Measurements from ENCODE around the gene AKAP5.
A peak's percentile ranks its signal among the peaks of the same experiment; 100 is the strongest.

Gene AKAP5

DNA sequence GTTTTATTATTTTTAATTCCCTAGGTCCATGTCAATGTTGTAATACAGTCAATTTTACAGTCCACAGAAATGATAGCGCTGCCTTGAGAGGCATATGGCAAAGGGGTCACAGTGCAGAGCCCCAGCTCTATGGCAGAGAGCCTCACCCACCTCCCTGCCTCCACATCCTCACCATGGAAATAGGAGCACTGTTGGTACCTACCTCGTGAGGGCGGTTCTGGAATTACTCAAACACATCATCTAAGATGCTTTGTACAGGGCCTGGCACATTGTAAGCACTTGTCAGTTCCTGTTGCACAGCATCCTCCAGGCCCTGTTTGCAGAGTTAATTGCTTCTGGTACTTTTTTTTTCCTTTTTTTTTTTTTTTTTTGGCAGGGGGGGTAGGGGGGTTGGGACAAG, 4.1 kb upstream of the AKAP5 start:
- DNase-seq (ENCODE audit: low spot score) = no peak

DNA sequence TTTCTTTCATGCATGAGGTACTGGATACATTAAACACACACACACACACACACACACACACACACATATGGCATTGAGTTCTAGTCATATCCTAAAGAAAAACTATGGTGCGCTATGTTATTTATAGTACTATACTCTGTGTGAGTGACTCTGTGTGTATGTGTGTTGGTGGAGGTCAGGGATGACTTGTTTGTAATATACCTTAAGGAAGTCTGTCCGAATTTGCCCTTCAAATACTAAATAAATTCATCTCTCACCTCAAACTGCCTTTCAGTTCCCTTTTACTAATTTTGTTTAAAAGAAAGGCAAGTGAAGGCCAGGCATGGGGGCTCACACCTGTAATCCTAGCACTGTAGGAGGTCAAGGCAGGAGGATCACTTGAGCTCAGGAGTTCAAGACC, 2.1 kb upstream of the AKAP5 start:
- no peak for DNase-seq (ENCODE audit: low spot score)

DNA sequence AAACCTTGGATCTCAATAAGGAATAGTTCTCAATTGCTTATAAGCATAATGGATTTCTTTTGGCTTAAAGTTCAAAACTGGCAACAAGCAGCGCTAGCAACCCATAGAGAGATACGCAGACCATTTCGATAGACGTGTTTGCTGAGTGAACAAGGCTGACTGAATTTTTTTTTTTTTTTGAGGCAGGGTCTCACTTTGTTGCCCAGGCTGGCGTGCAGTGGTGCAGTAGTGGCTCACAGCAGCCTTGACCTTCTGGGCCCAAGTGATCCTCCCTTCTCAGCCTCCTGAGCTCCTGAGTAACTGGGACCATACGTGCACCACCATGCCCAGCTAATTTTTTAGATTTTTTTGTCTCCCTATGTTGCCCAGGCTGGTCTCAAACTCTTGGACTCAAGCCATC, 1.4 kb upstream of the AKAP5 start:
- DNase-seq (ENCODE audit: low spot score) = no peak

DNA sequence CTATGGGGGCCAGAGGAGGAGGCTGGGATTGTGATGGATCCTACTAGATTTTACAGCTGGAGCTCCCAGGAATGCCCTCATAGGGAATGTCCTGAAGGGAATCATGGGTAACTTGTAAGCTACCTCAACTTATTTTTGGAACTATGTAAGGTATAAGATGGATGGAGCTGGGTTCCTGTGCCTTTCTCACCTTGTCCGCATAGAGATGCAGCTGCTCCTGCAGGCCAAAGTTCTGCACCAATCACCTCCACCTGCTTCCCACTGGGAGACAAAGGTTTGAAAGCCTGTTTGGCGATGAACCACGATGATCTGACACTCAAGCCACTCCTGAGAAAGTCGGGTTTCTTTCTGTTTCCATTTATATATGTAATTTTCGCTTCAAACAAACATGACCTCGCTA, 648 bp upstream of the AKAP5 start:
- DNase-seq (ENCODE audit: low spot score) = peak; percentile 27

DNA sequence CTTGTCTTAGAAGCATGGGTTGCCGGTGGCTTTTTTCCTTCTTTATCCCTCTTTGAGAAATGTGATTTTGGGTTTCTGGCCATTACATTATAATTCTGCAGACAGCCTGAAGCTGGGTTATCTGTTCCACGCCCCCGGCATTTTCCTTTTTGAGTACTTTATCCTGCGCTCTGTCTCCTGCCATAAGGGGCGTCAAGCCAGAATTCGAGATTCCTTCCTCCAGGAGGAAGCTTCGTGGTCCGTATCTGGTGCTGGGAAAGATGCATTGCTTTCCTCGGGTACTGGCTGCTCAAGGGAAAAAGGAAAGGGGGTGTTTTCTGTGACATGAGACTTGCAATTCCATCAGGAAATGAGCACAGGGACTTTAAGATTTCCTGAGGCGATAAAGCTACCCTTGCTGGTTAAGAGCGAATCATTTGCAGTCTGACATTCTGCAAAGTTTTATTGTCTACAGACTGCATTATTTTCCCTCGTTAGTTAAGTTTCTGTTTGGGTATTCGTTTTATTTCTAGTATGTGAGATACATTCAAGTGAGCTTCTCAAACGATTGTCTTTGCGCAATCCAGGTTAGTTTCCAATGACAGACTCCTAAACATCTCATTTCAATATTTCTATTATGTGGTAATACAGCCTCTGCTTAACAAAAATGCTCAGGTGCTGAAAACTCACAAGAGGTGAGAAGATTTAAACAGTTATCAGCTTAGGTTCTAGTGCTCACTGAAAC, 694 bp downstream of the AKAP5 start:
- DNase-seq (ENCODE audit: low spot score) = peak; percentile 75

DNA sequence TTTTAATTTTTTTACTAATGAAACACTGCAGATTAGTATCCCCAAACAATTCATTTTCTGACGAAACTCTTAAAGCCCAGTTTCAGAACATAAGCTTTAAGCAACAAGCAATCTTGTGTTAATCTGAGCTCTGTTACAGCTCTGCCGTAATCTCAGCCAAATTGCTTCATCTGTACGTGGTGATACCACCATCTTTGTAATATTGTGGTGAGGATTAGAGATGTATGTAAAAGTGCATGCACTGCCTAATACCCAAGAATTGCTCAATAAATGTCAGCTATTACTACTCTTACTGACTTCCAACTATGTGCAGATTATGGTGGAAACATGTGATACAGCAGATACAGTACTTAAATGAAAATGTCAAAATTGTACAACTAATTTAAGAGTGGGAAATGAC, 1.8 kb downstream of the AKAP5 start:
- DNase-seq (ENCODE audit: low spot score) = no peak

DNA sequence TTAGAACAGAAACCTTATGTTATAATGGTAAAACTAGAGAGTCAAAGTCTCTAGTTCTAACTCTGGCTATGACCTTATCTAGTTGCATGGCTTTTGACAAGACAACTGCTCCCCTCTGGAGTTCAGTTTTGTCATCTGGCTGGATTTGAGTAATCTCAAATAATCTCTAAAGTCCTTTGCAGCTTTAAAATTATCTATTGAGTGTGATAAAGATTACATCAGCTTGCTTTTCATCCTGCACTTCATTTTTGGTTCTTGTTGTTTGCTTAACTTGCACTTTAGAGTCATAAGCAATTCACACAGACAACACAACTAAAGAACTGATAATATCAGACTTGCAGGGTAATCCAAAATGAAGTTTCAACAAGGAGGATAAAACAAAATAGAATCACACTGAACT, 2.3 kb downstream of the AKAP5 start:
- DNase-seq (ENCODE audit: low spot score) = no peak

DNA sequence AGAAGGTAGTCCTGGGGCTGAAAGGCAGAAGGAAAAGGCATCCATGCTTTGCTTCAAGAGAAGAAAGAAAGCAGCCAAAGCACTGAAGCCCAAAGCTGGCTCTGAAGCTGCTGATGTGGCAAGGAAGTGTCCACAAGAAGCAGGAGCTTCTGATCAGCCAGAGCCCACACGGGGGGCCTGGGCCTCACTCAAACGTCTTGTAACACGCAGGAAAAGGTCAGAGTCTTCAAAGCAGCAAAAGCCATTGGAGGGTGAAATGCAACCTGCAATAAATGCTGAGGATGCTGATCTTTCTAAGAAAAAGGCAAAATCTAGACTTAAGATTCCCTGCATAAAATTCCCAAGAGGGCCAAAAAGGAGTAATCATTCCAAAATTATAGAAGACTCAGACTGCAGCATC, 3.2 kb downstream of the AKAP5 start:
- DNase-seq (ENCODE audit: low spot score) = no peak

DNA sequence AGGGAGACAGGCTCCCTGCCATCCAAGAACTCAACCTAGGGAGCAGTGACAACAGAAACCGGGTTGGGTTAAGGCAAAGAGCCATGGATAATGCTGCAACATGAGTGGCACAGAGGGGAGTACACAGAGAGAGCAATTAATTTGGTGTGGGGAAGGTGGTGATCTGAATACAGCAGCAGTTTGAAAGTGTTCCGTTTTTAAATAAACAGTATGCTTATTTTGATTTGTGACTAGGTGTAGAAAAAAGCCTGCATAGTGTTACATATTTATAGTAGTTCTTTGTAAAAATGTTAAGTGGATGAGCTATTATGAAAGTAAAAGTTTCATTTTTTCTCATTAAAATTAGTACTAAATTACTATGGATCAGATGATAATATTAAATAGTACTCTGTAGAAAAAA, 8.7 kb downstream of the AKAP5 start:
- DNase-seq (ENCODE audit: low spot score) = no peak

DNA sequence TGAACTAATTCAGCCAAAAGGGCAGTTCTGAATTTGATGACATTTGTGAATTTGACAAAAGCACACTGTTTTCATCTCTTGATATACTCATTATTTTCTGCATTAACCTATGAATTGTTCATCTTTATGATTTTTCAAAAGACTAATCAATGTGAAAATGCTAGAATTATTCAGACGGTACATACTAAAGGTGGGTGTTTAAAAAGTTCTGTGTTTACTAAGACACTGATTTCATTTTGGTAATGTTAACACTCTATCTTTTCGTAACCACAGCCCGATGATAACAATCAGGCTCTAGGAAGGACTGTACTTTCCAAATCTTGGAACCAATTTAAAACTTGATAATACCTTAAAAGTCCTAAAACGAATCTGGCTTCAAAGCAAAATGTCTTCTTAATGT, 9.4 kb downstream of the AKAP5 start:
- no peak for DNase-seq (ENCODE audit: low spot score)

DNA sequence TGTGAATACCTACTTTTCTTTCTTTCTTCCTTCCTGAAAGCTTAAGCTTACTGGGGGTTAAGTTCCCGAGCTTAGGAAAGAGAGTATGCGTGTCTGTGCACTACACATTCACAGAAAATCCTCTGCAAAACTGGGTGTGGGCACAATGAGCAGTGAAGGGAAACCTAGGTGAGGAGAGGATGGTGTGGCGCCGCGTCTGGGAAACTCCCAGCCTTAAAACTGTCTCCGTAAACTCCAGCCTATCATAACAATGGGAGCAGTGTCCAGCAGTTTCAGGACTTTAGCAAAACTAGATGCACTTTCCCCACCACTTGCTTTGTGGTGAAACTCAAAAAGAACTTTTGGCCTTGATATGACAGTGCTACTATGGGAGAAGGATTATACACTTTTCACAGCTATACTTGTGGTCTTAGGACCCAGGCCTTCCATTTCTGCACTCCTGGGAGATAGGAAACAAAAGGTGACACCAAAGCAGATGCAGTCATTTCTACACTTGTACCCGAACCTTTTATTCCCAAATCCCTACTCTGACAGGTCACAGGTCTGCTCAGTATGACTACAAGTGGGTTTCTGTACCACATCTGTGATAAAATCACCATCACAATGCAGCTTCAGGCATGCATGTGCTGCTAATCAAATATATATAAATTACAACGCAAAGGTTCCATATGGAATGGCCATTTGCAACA, 10.4 kb downstream of the AKAP5 start:
- no peak for DNase-seq (ENCODE audit: low spot score)

DNA sequence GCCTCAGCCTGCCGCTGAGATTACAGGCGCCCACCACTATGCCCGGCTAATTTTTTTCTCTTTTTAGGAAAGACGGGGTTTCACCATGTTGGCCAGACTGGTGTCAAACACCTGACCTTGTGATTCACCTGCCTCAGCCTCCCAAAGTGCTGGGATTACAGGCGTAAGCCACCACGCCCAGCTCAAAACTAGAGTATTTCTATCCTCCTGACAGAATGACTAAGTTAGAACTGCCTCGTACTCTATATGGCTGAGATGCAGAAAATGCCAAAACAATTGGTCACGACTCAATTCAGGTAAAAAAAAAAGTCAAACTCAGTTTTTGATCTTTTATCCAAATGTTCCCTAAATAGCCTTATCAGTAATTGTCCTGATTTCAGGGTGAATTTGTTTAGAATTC, 11.1 kb downstream of the AKAP5 start:
- DNase-seq (ENCODE audit: low spot score) = no peak

DNA sequence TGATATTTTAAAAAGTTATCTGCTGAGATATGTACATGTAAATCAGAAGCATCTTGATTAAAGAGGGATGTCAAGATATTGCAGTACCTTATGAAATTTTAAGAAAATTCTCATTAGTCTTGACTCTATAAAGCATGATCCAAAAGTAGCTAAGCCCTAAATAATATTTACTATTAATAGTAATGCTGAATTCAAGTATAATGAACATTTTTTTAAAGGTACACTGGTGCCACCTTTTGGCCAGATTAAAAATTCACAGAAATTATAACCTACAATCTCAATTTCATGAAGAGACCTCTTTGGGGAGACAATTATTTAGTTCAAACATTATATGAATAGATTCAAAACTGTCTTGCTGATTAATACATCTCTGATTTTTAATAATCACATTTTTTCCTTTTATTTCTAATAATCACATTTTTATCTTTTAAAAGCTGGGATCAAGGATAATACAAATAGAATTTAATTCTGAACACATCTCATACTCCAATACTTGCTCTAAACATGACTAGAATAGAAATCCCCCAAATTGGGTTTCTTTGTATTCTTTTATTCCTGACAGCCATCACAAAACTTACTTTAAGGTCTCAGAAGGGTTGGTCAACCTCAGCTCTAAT, 13.4 kb downstream of the AKAP5 start:
- DNase-seq (ENCODE audit: low spot score) = peak; percentile 63

DNA sequence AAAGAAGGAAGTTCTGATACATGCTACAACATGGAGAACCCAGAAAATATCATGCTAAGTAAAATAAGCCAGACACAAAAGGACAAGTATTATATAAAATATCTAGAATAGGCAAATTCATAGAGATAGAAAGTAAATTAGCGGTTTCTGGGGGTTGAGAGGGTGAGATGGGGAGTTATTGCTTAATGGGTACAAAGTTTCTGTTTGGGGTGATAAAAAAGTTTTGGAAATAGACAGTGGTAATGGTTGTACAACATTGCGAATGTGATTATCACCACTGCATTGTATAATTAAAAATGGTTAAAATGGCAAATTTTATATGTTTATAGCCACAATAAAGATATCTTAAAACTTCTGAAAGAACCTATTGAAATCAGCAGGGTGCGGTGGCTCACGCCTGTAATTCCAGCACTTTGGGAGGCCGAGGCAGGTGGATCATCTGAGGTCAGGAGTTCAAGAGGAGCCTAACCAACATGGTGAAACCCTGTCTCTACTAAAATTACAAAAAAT, 23.3 kb downstream of the AKAP5 start:
- DNase-seq (ENCODE audit: low spot score) = no peak

DNA sequence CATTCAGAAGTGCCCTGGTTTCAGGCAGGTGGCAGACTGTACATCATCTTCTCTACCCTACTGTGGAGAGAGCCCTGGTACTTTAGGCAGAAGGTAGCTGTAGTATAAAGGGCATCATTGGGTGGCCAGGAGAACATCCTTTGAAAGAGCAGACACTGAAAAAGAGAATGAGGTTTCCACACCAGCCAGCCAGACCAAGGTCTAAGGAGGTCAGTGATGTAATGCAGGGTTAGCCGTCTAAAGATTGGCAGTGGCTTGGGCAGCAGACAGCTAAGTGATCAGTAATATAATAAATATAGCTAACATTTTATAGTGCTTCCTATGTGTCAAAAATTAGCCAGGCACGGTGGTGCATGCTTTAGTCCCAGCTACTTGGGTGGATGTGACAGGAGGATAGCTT, 26.3 kb downstream of the AKAP5 start:
- no peak for DNase-seq (ENCODE audit: low spot score)

DNA sequence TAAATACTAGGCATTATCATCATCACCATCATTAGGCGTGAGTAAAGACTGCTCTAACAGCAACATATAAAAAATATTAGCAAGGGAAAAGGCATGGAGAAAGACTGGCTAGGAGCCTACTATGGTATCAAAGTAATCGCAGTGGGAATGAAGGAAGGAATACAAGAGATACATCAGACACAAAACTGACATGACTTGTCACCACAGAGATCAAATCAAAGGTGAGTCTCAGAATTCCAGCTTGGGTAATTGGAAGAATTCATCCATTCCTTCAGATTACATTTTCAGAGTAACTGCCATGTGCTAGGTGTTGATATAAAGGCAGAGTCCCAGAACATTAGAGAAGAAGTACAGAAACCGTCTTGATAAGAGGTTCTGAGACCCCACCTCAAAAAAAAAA, 28.2 kb downstream of the AKAP5 start:
- no peak for DNase-seq (ENCODE audit: low spot score)

DNA sequence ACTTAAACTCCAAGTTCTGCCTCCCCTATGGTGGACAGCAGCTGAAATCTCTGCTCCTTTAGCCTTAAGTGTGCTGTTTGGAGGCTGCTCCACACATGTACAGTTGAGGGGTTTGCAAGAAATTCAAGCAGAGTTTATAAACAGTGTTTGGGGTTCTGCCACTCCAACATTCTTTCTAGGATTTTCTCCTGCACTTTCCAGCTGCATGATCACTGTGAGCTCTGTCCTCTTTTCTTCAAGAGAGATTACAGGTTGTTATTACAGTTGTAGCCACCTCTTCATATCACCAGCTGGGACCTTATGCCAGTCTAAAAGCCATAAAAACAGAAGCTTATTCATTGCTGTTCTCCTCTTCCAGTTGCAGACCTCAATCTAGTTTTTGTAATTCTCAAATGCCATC, 30.0 kb downstream of the AKAP5 start:
- no peak for DNase-seq (ENCODE audit: low spot score)

DNA sequence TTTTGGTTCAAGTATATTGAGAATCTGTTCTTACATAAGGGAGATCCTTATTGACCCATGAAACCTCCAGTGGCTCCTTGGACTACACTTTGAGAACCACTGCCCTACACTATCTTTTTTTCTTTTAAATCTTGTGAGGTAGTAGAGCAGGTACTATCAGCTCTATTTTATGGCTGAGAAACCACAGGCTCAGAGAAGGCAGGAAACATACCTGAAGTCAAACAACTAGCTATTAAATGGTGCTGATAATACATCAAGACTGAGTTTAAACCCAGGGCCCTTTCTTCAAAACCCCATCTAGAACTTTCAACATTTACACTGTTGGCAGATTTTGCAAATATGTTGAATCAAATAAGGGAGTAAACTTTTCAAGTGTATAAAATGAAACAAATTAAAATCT, 31.5 kb downstream of the AKAP5 start:
- DNase-seq (ENCODE audit: low spot score) = no peak

DNA sequence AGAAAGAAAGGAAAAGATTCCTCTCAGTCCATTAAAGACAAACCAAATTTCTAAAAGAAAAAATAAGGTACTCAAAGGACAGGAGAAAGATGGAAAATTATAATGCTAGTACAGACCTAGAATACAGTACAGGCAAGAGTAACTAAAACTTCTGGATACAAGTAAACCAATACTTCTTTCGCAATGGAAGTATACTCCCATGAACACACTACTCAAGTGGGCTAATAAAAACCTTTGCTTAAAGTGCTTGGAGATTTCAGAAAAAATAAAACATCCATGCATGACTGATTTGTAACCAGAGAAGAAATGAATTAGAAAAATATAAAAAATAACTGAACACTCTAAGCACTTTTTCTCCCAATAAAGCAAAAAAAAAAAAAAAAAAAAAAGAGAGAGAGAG, 34.8 kb downstream of the AKAP5 start:
- no peak for DNase-seq (ENCODE audit: low spot score)

DNA sequence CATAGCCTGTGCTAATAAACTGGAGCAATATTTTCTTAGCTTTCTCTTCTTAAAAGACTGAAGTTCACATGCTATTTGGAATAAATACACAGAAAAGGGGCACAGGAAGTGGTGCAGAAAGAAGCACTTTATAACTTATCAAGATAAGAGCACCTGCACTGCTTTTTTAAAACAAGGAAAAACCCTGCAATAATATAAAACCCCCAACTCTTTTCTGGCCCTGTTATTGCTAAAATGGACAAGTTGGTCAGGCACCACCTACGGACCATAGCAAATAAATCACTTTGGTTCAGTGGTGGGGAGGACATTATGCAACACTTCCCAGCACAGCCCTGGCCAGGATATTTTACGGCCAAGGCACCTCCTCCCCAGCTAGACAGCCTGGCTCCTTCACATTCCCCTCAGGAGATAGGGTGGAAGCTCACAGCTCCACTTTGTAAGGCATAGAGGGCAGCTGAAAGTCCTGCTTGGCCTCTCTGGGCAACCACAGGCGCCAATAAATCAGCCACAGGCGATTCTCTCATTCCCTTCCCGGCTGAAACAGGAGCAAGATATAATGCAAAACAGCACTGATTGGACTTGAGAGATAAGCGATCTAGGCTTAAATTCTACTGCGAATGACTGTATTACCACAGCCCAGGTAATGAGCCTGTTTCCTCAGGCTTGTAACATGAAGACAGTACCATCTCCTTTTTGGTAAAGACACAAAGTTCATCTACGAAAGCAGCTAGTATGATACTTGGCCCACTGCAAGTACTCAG, 36.3 kb downstream of the AKAP5 start:
- peak; percentile 56 for DNase-seq (ENCODE audit: low spot score)

DNA sequence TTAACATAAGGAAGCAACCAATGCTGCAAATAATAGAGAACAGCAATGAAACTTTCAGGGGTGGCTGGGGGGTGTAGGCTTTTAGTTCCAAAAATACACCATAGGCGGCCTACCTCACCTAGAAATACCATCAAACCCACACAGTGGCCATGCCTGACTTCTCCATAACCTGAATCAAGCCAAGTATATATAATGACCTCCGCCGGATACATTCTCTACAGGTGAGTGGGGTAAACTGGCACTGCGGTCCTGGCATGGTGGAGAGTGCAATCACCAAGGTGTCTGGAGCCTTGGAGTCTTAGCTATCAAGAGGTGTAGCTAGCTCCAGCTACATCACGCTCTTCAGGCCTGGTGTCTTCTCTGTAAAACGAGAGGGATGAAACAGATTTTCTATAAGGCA, 37.2 kb downstream of the AKAP5 start:
- no peak for DNase-seq (ENCODE audit: low spot score)

DNA sequence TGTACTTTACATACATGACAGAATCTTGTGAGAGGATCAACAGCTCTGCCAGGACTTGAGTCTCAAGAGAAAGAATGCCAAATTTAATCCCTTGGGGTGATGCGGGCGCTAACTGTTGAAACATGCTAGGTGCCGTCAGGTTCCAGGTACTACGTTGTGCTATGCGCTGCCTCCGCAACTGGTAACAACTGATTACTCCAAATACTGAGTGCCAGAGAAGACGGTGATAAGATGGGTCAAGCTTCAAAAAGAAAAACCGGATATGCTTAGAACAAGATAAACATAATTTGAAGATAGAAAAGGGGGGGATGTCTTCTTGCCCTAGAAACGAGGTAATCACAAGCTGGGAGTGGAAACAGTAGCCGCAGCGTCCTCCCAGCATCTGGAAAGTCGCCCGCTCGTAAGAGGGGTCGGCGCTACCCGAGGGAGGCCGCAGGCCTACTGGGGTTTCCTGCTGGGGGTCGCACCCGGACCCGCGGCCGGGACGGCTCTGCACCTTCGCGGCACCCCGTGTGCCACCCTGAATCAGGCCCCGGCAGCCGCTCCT, 37.7 kb downstream of the AKAP5 start:
- peak; percentile 51 for DNase-seq (ENCODE audit: low spot score)
